LNCAP (cell line): Measurements from ENCODE around the gene DOCK2.

ENCODE experiments used
- TF ChIP-seq, protein P1 (sequence below): fragments of 450-650 bp; IDR thresholded peaks from 2 replicates; pipeline ENCODE4 v1.5.1; 2017; ENCODE audit warnings: mild to moderate bottlenecking

Gene DOCK2

GRCh38 chr5:169641253-169641652 is 4.2 kb downstream of the DOCK2 start:
- TF ChIP-seq, protein P1, sequence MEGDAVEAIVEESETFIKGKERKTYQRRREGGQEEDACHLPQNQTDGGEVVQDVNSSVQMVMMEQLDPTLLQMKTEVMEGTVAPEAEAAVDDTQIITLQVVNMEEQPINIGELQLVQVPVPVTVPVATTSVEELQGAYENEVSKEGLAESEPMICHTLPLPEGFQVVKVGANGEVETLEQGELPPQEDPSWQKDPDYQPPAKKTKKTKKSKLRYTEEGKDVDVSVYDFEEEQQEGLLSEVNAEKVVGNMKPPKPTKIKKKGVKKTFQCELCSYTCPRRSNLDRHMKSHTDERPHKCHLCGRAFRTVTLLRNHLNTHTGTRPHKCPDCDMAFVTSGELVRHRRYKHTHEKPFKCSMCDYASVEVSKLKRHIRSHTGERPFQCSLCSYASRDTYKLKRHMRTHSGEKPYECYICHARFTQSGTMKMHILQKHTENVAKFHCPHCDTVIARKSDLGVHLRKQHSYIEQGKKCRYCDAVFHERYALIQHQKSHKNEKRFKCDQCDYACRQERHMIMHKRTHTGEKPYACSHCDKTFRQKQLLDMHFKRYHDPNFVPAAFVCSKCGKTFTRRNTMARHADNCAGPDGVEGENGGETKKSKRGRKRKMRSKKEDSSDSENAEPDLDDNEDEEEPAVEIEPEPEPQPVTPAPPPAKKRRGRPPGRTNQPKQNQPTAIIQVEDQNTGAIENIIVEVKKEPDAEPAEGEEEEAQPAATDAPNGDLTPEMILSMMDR: no peak

GRCh38 chr5:169646856-169647255 is 9.8 kb downstream of the DOCK2 start:
- TF ChIP-seq, protein P1: no peak

DNA sequence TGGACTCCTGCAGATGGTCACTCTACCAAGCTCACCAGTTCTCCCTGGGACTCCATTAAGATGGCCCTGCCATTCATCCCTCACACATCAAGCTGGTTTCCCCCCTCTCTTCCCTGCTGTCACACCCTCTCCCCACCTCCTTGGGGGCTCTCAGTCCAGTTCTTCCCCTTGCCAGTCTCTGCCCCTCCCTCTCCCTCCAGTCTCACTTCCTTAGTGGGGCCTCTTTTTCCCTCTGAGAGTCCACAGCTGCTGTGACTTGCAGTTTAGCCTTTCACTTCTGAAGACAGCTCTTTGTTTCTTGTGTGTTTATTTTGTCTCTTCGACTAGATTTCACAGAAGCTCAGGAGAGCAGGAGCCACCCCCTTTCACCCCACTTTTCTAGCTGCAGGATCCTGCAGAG is 10.5 kb downstream of the DOCK2 start:
- TF ChIP-seq, protein P1: no peak

DNA sequence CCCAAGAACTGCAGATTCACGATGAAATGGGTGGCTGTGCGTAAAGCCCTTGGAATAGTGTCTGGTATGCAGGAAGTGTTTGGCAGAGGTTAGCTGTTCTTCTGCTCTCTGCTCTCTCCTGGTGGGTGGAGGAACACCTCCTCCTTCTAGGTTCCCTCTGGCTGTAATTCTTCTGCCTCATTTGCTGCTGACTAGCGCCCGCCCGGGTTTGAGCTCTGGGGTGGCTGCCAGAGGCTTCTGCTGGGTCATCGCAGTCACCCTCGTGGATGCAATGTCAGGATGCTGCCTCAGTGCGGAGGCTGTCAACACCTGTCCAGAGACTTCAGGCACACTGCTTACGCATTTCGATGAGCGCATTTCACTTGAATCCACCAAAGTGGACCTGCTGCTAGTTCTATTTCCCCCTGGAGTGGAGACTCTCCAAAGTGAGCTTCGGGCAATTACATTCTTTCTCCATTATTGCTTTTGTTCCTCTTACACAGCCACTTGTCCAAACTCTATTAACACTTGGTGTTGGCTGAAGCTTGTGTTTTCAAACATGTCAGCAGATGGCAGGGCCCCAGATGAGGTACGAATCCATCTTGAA is 11.7 kb downstream of the DOCK2 start:
- TF ChIP-seq, protein P1: no peak

GRCh38 chr5:169649486-169649885 is 12.4 kb downstream of the DOCK2 start:
- TF ChIP-seq, protein P1: no peak

GRCh38 chr5:169650701-169651331 is 13.7 kb downstream of the DOCK2 start:
- TF ChIP-seq, protein P1: no peak

DNA sequence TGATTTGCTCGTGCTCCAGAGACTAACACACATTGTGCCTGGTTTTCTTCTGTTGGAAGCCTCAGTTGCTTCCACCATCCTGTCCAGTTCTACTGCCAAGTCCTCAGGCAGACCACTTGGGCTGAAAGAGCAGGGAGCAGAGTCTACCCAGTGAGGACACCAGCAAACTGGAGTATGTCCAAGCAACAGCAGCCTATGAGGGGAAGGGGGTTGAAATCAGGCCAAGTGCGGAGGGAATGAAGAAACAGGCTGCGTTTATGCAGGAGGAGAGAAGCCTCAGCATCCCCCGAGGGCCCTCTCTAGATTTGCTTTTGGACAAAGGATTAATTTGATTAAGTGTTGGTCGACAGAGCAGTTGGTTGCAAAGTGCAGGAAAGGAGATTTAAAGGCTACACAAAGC is 14.5 kb downstream of the DOCK2 start:
- TF ChIP-seq, protein P1: no peak

DNA sequence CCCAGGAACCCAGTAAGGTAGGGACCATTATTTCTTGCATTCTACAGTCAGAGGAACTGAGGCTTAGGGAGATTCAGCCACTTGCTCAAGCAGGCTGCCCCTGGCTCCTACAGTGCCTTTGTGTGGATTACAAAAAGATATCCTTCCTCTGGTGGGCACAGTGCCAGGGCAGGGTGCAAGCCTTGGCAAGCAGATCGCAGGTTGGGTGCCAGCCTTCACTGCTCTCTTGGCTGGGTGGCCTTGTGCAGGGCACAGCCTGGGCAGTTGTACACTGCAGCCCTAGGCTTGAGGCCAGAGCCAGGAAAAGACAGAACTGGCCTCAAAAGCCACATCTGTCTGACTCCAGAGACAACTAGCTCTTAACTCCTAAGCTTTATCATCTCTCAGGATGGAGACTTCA is 15.0 kb downstream of the DOCK2 start:
- TF ChIP-seq, protein P1: no peak
